HEK293T (cell line): ENCODE measurements around the gene DUSP3.

Source experiments
- ELF4 ChIP-seq: fragments of 450-650 bp; IDR thresholded peaks from 2 replicates; pipeline ENCODE4 v1.6.1; 2017; ENCODE audit warnings: antibody characterized with exemption
- FOXA1 ChIP-seq: fragments of 450-650 bp; IDR thresholded peaks from 2 replicates; pipeline ENCODE4 v1.6.1; 2016; ENCODE audit warnings: mild to moderate bottlenecking
- FOXK2 ChIP-seq: fragments of 450-650 bp; IDR thresholded peaks from 2 replicates; pipeline ENCODE4 v1.6.1; 2016; ENCODE audit warnings: mild to moderate bottlenecking
- FOXM1 ChIP-seq: fragments of 450-650 bp; IDR thresholded peaks from 2 replicates; pipeline ENCODE4 v1.6.1; 2017; ENCODE audit warnings: mild to moderate bottlenecking, borderline replicate concordance
- HDGF ChIP-seq: fragments of 450-650 bp; IDR thresholded peaks from 2 replicates; pipeline ENCODE4 v1.6.1; 2017; ENCODE audit warnings: antibody characterized with exemption, borderline replicate concordance
- LEF1 ChIP-seq: fragments of 450-650 bp; IDR thresholded peaks from 2 replicates; pipeline ENCODE4 v1.6.1; 2017; ENCODE audit warnings: mild to moderate bottlenecking, borderline replicate concordance
- NFRKB ChIP-seq: fragments of 450-650 bp; IDR thresholded peaks from 2 replicates; pipeline ENCODE4 v1.6.1; 2016; ENCODE audit warnings: mild to moderate bottlenecking, moderate library complexity
- SP1 ChIP-seq: fragments of 450-650 bp; IDR thresholded peaks from 2 replicates; pipeline ENCODE4 v1.6.1; 2017
- SUZ12 ChIP-seq: fragments of 450-650 bp; IDR thresholded peaks from 2 replicates; pipeline ENCODE4 v1.6.1; 2016; ENCODE audit warnings: mild to moderate bottlenecking
- TARDBP ChIP-seq: fragments of 450-650 bp; IDR thresholded peaks from 2 replicates; pipeline ENCODE4 v1.6.1; 2016
- ZNF384 ChIP-seq: fragments of 450-650 bp; IDR thresholded peaks from 2 replicates; pipeline ENCODE4 v1.6.1; 2016
- TF ChIP-seq, protein P1 (sequence below): fragments of 450-650 bp; IDR thresholded peaks from 2 replicates; pipeline ENCODE4 v1.6.1; 2016

- TF ChIP-seq TARDBP = no peak
- TF ChIP-seq FOXA1 = no peak
- no peak for TF ChIP-seq NFRKB
- no peak for TF ChIP-seq ZNF384
- no peak for TF ChIP-seq SP1
- TF ChIP-seq HDGF = no peak
- no peak for TF ChIP-seq ELF4
- TF ChIP-seq LEF1 = no peak
- no peak for TF ChIP-seq SUZ12
- no peak for TF ChIP-seq FOXM1
- TF ChIP-seq, protein P1, sequence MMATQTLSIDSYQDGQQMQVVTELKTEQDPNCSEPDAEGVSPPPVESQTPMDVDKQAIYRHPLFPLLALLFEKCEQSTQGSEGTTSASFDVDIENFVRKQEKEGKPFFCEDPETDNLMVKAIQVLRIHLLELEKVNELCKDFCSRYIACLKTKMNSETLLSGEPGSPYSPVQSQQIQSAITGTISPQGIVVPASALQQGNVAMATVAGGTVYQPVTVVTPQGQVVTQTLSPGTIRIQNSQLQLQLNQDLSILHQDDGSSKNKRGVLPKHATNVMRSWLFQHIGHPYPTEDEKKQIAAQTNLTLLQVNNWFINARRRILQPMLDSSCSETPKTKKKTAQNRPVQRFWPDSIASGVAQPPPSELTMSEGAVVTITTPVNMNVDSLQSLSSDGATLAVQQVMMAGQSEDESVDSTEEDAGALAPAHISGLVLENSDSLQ = no peak
- TF ChIP-seq FOXK2 = no peak
Observed at GRCh38 chr17:43753493-43754129, 25.2 kb downstream of the DUSP3 start.
